SH-SY5Y (cell line): Measurements from ENCODE around the gene SCGB3A2.

Experiments used
- GATA2 ChIP-seq: IDR thresholded peaks from 2 replicates; pipeline ENCODE4 v1.6.1; 2011; ENCODE audit warnings: mild to moderate bottlenecking, low read depth, low read length
- GATA3 ChIP-seq: IDR thresholded peaks from 2 replicates; pipeline ENCODE4 v1.6.1; 2011; ENCODE audit warnings: low read depth, mild to moderate bottlenecking, low read length, moderate library complexity

DNA sequence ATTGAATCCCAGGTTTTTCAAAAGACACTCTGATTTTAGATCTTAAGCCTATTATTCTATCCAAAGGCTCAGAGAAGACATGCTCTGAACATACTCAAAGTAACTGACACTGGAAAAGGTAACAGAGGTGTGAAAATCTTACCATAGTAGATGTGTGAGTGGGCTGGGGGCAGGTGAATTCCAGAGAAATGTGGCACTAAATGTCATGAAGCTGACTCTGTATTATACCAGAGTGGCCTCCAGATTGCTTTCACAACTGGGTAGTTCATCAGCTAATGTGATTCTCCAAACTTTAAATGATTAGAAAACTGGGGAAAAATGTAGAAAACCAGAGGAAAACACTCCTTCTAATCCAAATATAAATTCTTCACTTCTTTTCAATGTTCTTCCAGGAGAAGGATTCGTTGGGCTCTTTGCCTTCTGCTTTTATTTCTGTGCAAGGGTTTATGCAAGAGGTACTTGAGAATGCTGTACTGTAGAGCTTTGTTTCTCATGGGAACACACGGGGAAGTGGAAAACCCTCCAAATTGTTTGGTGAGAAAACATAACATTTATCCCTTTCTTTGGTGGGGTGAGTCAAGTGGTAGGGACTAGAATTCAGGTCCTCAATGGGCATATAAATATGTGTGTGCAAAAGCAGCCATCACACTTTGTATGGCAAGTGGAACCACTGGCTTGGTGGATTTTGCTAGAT is at the start of gene SCGB3A2:
- TF ChIP-seq GATA3 (no peak), GATA2 (no peak)
